Fibroblast of villous mesenchyme (primary cell): ENCODE measurements around the gene CCSAP. TPM values are rescaled to one million over a fixed set of nuclear protein-coding genes. Genes with fewer than 3 reads are reported as not detected.

Experiments used
- DNase-seq: peaks from one replicate; pipeline ENCODE4 v3.0.0-alpha.2; 2010; ENCODE audit warnings: low read depth
- H3K4me3 ChIP-seq: 2 replicates; pipeline ENCODE4 v1.5.1; 2011; ENCODE audit warnings: low read depth, mild to moderate bottlenecking, low read length
- total RNA-seq: library from RNA; depleted of rRNA; stranded (reverse); fragments of >200 nt; gene quantifications from 2 replicates; pipeline ENCODE4 v1.2.3, GENCODE V29; 2012
- TF ChIP-seq, protein P1 (sequence below): IDR thresholded peaks from 2 replicates; pipeline ENCODE4 v1.5.1; 2012; ENCODE audit warnings: low read depth, mild to moderate bottlenecking, low read length; ENCODE audit not compliant: insufficient read depth

The CCSAP gene
- total RNA-seq, 1 donor, result 12.1 TPM

DNA sequence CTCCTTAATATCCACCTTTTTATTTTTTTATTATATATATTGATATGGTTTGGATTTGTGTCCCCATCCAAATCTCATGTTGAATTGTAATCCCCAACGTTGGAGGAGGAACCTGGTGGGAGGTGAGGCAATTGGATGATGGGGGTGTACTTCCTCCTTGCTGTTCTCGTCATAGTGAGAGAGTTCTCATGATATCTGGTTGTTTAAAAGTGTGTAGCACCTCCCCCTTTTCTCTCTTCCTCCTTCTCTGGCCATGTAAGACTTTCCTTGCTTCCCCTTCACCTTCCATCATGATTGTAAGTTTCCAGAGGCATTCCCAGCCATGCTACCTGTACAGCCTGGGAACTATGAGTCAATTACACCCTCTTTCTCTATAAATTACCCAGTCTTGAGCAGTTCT lies 22.7 kb upstream of the CCSAP start:
- no peak overlapping the region for H3K4me3 ChIP-seq
- TF ChIP-seq, protein P1, sequence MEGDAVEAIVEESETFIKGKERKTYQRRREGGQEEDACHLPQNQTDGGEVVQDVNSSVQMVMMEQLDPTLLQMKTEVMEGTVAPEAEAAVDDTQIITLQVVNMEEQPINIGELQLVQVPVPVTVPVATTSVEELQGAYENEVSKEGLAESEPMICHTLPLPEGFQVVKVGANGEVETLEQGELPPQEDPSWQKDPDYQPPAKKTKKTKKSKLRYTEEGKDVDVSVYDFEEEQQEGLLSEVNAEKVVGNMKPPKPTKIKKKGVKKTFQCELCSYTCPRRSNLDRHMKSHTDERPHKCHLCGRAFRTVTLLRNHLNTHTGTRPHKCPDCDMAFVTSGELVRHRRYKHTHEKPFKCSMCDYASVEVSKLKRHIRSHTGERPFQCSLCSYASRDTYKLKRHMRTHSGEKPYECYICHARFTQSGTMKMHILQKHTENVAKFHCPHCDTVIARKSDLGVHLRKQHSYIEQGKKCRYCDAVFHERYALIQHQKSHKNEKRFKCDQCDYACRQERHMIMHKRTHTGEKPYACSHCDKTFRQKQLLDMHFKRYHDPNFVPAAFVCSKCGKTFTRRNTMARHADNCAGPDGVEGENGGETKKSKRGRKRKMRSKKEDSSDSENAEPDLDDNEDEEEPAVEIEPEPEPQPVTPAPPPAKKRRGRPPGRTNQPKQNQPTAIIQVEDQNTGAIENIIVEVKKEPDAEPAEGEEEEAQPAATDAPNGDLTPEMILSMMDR, result no peak

DNA sequence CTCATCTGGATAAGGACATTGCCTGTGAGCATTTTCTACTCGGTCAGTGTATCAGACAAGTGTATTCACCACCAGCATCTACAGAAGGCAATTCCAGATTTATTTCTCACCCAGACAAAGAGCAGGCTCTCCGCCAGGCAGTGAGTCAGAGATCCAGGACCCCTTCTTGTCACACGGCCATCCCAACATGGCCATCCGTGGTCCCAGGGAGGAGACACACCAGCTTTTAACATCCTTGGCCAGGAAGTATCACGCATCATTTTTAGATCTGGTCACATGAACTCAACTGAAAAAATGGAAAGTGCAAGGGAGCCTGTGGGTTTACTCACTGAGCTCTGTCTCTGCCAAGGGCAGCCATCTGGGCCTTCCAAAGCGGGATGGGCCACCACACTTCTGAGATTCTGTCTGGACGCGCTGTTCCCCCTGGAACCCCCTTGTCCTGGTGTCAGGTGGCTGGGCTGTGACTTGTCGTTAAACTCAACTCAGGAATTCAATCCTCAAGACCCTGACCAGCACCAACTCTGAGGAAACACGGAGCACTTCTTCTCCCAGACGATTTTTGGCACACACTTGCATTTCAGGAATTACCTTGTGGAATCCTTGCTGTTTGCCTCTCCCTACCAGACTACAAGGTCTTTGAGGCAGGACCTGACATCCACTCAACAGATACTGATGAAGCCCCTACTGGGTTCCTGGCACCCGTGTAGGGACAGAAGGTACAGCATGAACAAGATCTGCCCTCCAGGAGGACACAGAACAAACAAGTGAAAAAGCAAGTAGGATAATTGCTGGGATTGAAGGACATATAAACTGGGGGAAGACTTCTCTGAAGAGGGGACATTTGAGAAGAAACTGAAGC lies 21.6 kb upstream of the CCSAP start:
- TF ChIP-seq, protein P1, result no peak
- H3K4me3 ChIP-seq, result no peak overlapping the region
- no peak for DNase-seq

More for the DNA sequence above, 22.7 kb upstream of the CCSAP start:
- no peak for DNase-seq

DNA sequence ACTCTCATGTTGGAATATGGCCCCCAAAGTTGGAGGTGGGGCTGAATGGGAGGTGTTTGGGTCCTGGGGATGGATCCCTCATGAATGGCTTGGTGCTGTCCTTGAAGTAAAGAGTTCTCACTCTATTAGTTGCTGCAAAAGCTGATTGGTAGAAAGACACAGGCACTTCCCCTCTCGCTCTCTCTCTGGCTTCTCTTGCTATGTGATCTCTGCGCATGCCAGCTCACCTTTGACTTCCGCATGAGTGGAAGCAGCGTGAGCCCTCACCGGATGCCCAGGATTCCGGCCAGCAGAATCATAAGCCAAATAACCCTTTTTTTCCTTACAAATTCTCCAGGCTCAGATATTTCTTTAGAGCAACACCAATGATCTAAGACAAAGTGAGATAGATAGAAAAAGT lies 20.9 kb upstream of the CCSAP start:
- H3K4me3 ChIP-seq, result no peak overlapping the region
- DNase-seq, result no peak
- TF ChIP-seq, protein P1, result no peak

DNA sequence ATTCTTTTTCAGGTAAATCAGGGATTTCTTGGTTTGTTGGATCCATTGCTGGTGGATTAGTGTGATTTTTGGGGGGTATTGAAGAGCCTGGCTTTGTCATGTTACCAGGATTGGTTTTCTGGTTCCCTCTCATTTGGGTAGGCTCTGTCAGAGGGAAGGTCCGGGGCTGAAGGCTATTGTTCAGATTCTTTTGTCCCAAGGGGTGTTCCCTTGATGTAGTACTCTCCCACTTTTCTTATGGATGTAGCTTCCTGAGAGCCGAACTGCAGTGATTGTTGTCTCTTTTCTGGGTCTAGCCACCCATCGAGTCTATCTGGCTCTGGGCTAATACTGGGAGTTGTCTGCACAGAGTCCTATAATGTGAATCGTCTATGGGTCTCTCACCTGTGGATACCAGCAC lies 17.6 kb upstream of the CCSAP start:
- H3K4me3 ChIP-seq, result no peak overlapping the region
- DNase-seq, result no peak
- TF ChIP-seq, protein P1, result no peak

DNA sequence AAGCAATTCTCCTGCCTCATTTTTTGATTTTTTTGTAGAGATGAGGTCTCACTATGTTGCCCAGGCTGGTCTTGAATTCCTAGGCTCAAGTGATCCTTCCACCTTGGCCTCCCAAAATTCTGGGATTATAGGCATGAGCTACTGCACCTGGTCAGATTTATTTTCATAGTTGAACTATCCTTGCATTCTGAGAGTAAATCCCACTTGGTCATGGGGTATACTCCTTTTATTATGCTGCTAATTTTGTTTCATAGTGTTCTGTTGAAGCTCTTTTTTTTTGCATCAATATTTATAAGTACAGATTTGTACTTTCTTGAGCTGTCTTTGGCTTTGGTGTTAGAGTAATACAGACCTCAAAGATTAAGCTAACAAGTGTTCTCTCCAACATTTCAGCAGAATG lies 12.8 kb upstream of the CCSAP start:
- H3K4me3 ChIP-seq, result no peak overlapping the region
- no peak for DNase-seq
- TF ChIP-seq, protein P1, result no peak

DNA sequence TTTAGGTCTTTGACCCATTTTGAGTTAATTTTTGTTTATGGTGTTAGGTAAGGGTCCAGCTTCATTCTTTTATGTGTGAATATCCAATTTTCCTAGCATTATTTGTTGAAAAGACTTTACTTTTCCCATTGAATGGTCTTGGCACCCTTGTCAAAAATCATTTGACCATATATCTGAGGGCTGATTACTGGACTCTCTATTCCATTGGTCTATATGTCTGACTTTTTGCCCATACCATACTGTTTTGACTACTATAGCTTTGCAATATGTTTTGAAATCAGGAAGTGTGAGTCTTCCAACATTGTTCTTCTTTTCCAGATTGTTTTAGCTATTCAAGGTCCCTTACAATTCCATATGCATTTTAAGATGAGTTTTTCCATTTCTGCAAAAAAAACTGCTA lies 11.4 kb upstream of the CCSAP start:
- no peak overlapping the region for H3K4me3 ChIP-seq
- no peak for DNase-seq
- TF ChIP-seq, protein P1, result no peak
